K562 (cell line): ENCODE measurements around the gene RNF212B. TPM values are rescaled to one million over a fixed set of nuclear protein-coding genes. Genes with fewer than 3 reads are reported as not detected.

Source experiments
- ARID2 ChIP-seq: fragments of 450-650 bp; IDR thresholded peaks from 2 replicates; pipeline ENCODE4 v1.6.1; 2017; ENCODE audit warnings: antibody characterized with exemption, mild to moderate bottlenecking
- CEBPB ChIP-seq: fragments of 450-650 bp; IDR thresholded peaks from 2 replicates; pipeline ENCODE4 v1.6.1; 2016; ENCODE audit warnings: missing genetic modification characterization, missing compliant biosample characterization
- CTCF ChIP-seq, 3 experiments: IDR thresholded peaks in 2 of 3; conservative IDR thresholded peaks in 1 of 3; 2 replicates each; pipeline ENCODE4 v1.5.1; 2011 to 2012; ENCODE audit warnings: low read length in 3 of 3, mild to moderate bottlenecking in 3 of 3, control low read depth in 2 of 3, improper control_type of control experiment in 1 of 3, inconsistent platforms in 1 of 3, low read depth in 1 of 3, mixed read lengths in 1 of 3, moderate library complexity in 1 of 3; ENCODE audit not compliant: insufficient read depth in 2 of 3
- ETS1 ChIP-seq: conservative IDR thresholded peaks from 2 replicates; pipeline ENCODE4 v1.6.1; 2011; ENCODE audit warnings: low read depth, mild to moderate bottlenecking, low read length; ENCODE audit not compliant: control insufficient read depth
- GTF2E2 ChIP-seq: fragments of 200-800 bp; sonication (Bioruptor generic); IDR thresholded peaks from 2 replicates; pipeline ENCODE4 v1.6.1; 2016; ENCODE audit warnings: missing genetic modification characterization, missing compliant biosample characterization
- HMG20B ChIP-seq: fragments of 250-450 bp; sonication (Bioruptor Pico); IDR thresholded peaks from 2 replicates; pipeline ENCODE4 v1.5.0; 2021; ENCODE audit warnings: mild to moderate bottlenecking
- PTBP1 ChIP-seq: fragments of 200-400 bp; formaldehyde crosslinking; IDR thresholded peaks from 2 replicates; pipeline ENCODE4 v1.6.1; 2017; ENCODE audit warnings: low read depth, low read length
- RNF2 ChIP-seq: sonication (generic); IDR thresholded peaks from 2 replicates; pipeline ENCODE4 v1.6.1; 2016
- SLC30A9 ChIP-seq: fragments of 250-450 bp; sonication (Bioruptor Pico); IDR thresholded peaks from 2 replicates; pipeline ENCODE4 v1.8.0; 2022; ENCODE audit warnings: mild to moderate bottlenecking, moderate library complexity
- SMC3 ChIP-seq: conservative IDR thresholded peaks from 2 replicates; pipeline ENCODE4 v1.6.1; 2011; ENCODE audit warnings: low read depth, low read length, improper control_type of control experiment; ENCODE audit not compliant: insufficient read depth
- STAT5A ChIP-seq: IDR thresholded peaks from 2 replicates; pipeline ENCODE4 v1.6.1; 2012; ENCODE audit warnings: low read length, inconsistent platforms, borderline replicate concordance
- YY1 ChIP-seq, 3 experiments: IDR thresholded peaks; 2 replicates each; pipeline ENCODE4 v1.6.1; 2011; ENCODE audit warnings: low read length in 2 of 3, mild to moderate bottlenecking in 2 of 3, moderate library complexity in 2 of 3, borderline replicate concordance in 1 of 3, control low read depth in 1 of 3, low read depth in 1 of 3; ENCODE audit not compliant: insufficient read depth in 3 of 3, insufficient replicate concordance in 2 of 3, control insufficient read depth in 1 of 3, insufficient read length in 1 of 3; ENCODE audit errors: extremely low read depth in 1 of 3
- polyA plus RNA-seq, 8 experiments: library from polyadenylated mRNA; depleted of rRNA in 4 of 8; stranded (reverse) in 5 of 8; unstranded in 3 of 8; fragments of >200 nt; fragmentation: Nextera tagmentation in 2 of 8; fragmentation: Illumina TruSeq in 1 of 8; extraction: Ambion mirVana in 2 of 8; extraction: Trizol in 1 of 8; gene quantifications; 2 replicates each; pipeline versions ENCODE4 v1.2.1 to v1.2.3, GENCODE V29; 2011 to 2014; ENCODE audit warnings: inconsistent platforms in 1 of 8, missing spikeins in 1 of 8
- total RNA-seq, 7 experiments: library from RNA; depleted of rRNA in 6 of 7; stranded (reverse); fragments of >200 nt in 6 of 7; fragmentation: Illumina TruSeq in 2 of 7; extraction: Trizol in 2 of 7; gene quantifications; 2 replicates each; pipeline versions ENCODE4 v1.2.1 to v1.2.3, GENCODE V29; 2011 to 2021; ENCODE audit warnings: low replicate concordance in 1 of 7
- TF ChIP-seq, protein P1 (sequence below): sonication (generic); formaldehyde crosslinking; IDR thresholded peaks from 2 replicates; pipeline ENCODE4 v1.8.0; 2022; ENCODE audit warnings: missing genetic modification reagents, mild to moderate bottlenecking, moderate library complexity, borderline replicate concordance
- TF ChIP-seq, protein P2 (sequence below): sonication (generic); IDR thresholded peaks from 2 replicates; pipeline ENCODE4 v1.6.1; 2016
- TF ChIP-seq, protein P3 (sequence below): sonication (generic); formaldehyde crosslinking; IDR thresholded peaks from 2 replicates; pipeline ENCODE4 v1.8.0; 2023; ENCODE audit warnings: mild to moderate bottlenecking, missing genetic modification reagents

Gene RNF212B
- total and polyA plus RNA-seq, 9 of the 15 experiments (the other 6 are each of a cell fraction or from before 2014, with no cell fraction given): 0.15 to 0.43 (median 0.27) TPM; not detected in 3

DNA sequence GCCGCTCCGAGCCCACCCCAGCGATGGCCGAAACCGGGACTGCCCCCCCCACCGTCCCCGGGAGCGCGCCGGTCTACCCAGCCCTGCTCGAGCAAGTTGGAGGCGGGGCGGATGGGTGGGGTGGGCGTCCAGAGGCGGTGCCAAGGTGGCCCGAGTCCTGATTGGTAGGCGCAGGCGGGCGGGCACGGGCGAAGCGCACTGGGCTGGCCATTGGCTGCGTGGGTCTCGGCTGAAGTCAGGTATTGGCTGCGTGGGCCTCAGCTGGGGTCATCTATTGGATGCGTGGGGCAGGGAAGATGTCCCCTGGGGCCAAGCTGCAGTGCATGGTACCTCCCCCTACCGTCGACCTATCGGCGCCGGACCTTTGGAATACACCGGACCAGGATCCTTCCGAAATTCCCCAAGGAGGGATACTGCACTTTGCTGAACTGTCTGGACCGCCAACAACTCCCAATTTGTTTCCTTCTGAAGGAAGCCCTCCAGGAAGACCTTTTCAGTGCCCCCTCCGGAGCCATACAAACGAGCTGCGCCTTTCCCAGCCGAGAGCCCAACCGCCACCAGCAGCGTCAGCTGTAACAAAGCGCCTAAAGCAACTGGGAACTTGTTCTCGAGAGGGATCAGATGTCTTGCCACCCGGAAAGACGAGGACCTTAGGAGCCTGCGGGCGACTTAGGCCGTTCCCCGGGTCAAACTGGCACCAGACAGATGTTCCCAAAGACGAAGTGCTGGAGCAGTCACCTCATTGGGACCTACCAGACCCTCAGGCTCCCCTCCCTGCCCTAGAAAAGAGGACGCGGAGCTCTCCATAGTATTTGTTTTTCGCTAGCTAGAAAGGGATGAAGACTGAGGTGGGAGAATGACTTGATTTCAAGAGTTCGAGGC, 48.5 kb downstream of the RNF212B start, which contains the start of gene HOMEZ (continued):
- TF ChIP-seq, protein P1, sequence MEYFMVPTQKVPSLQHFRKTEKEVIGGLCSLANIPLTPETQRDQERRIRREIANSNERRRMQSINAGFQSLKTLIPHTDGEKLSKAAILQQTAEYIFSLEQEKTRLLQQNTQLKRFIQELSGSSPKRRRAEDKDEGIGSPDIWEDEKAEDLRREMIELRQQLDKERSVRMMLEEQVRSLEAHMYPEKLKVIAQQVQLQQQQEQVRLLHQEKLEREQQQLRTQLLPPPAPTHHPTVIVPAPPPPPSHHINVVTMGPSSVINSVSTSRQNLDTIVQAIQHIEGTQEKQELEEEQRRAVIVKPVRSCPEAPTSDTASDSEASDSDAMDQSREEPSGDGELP (CRISPR knock-in tag): peak; percentile 96
- TF ChIP-seq STAT5A (no peak), ARID2 (no peak), ETS1 (no peak), PTBP1 (no peak), YY1 (IDR thresholded peaks at IDR 0.05; ENCODE audit: borderline replicate concordance in 1 of 3, control insufficient read depth in 1 of 3, extremely low read depth in 1 of 3, insufficient read depth in 3 of 3, insufficient read length in 1 of 3, insufficient replicate concordance in 2 of 3, low read depth in 1 of 3, low read length in 2 of 3) (peak in 2 of 3 experiments; percentile 70 to 73), RNF2 (no peak), GTF2E2 (tag) (no peak), SLC30A9 (CRISPR knock-in tag) (no peak), SMC3 (0 out of 2 replicates have a peak, but pooled peaks have one; percentile 9), CTCF (IDR thresholded peaks at IDR 0.05 in 2 of 3, conservative IDR thresholded peaks at IDR 0.05 in 1 of 3; ENCODE audit: insufficient read depth in 2 of 3, low read depth in 1 of 3, low read length in 3 of 3) (peak in 1 of 3 experiments; percentile 26; a peak in 1 of 6 replicates), CEBPB (tag) (no peak), HMG20B (CRISPR knock-in tag) (no peak)
- TF ChIP-seq, protein P2, sequence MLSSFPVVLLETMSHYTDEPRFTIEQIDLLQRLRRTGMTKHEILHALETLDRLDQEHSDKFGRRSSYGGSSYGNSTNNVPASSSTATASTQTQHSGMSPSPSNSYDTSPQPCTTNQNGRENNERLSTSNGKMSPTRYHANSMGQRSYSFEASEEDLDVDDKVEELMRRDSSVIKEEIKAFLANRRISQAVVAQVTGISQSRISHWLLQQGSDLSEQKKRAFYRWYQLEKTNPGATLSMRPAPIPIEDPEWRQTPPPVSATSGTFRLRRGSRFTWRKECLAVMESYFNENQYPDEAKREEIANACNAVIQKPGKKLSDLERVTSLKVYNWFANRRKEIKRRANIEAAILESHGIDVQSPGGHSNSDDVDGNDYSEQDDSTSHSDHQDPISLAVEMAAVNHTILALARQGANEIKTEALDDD: no peak
- TF ChIP-seq, protein P3, sequence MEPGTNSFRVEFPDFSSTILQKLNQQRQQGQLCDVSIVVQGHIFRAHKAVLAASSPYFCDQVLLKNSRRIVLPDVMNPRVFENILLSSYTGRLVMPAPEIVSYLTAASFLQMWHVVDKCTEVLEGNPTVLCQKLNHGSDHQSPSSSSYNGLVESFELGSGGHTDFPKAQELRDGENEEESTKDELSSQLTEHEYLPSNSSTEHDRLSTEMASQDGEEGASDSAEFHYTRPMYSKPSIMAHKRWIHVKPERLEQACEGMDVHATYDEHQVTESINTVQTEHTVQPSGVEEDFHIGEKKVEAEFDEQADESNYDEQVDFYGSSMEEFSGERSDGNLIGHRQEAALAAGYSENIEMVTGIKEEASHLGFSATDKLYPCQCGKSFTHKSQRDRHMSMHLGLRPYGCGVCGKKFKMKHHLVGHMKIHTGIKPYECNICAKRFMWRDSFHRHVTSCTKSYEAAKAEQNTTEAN (CRISPR knock-in tag): no peak; the same call in 1 of the 2 replicates
